Astrocyte of the spinal cord (primary cell): ENCODE measurements around the gene GAS5.
"Not testable (repeated sequence)": the region's sequence is repeated elsewhere in the genome, so short reads cannot be mapped to it uniquely, and the experiment has no call there.

Source experiments
- DNase-seq: peaks from one replicate; pipeline ENCODE4 v3.0.0; 2011; ENCODE audit warnings: low read depth, low spot score
- H3K4me3 ChIP-seq: 2 replicates; pipeline ENCODE4 v1.5.1; 2011; ENCODE audit warnings: low read depth, mild to moderate bottlenecking, low read length, moderate library complexity
- CTCF ChIP-seq: IDR thresholded peaks from 2 replicates; pipeline ENCODE4 v1.5.1; 2012; ENCODE audit warnings: low read depth, mild to moderate bottlenecking, low read length, inconsistent platforms
- in situ Hi-C: cut with HindIII; loops from 2 replicates; pipeline ENCODE4 v1.10.0; 2017; ENCODE audit warnings: low sequenced_read_pairs

Gene GAS5

GRCh38 chr1:173888749-173889148 is 21.0 kb upstream of the GAS5 start:
- no peak for DNase-seq
- in situ Hi-C loops, result no loop called here
- no peak overlapping the region for H3K4me3 ChIP-seq
- TF ChIP-seq CTCF, result no peak

DNA sequence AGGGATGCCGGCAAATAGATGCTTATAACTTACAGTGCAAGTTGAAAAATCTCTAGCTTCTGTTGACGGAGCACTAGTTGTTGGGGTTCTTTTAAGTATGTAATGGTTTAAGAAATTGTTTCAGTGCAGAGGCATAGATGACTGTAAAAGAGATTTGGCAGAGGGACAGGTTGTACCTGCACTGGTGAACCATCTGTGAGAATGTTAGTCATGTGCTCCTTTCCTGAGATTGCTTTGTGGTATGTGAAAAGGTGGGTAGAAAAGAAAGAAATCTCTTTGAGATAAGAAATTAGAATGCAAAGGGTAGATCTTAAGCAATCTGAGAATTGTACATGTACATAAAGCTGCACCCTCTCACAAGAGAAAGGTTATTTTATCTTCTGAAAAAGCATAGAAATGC is 19.8 kb upstream of the GAS5 start:
- no peak for TF ChIP-seq CTCF
- in situ Hi-C loops, result no loop called here
- no peak for DNase-seq
- H3K4me3 ChIP-seq, result no peak overlapping the region

GRCh38 chr1:173886746-173887611 is 19.2 kb upstream of the GAS5 start:
- no peak overlapping the region for H3K4me3 ChIP-seq
- no peak for DNase-seq
- no peak for TF ChIP-seq CTCF
- in situ Hi-C loops, result no loop called here

GRCh38 chr1:173884701-173885100 is 16.9 kb upstream of the GAS5 start:
- in situ Hi-C loops, result no loop called here
- no peak for DNase-seq

GRCh38 chr1:173881117-173881516 is 13.3 kb upstream of the GAS5 start:
- in situ Hi-C loops, DNase-seq, H3K4me3 ChIP-seq: not testable (repeated sequence)

More at GRCh38 chr1:173884701-173885100, 16.9 kb upstream of the GAS5 start:
- no peak overlapping the region for H3K4me3 ChIP-seq
- no peak for TF ChIP-seq CTCF

GRCh38 chr1:173878251-173878650 is 10.5 kb upstream of the GAS5 start:
- in situ Hi-C loops, result no loop called here
- TF ChIP-seq CTCF, result no peak
- no peak for DNase-seq
- H3K4me3 ChIP-seq, result no peak overlapping the region

- in situ Hi-C loops, result no loop called here
- DNase-seq, result no peak
Observed at GRCh38 chr1:173876732-173877131, 8.9 kb upstream of the GAS5 start.

More at GRCh38 chr1:173876732-173877131, 8.9 kb upstream of the GAS5 start:
- H3K4me3 ChIP-seq, result no peak overlapping the region
- TF ChIP-seq CTCF, result no peak
